ENCODE data around the gene RTN4IP1. TPM values are rescaled to one million over a fixed set of nuclear protein-coding genes. Genes with fewer than 3 reads are reported as not detected.

Gene RTN4IP1
- polyA plus RNA-seq, 1 of the 3 experiments (the other 2 are of a cell fraction), result 4.3 TPM

- Histone ChIP-seq H3F3A (replicated peaks; ENCODE audit: insufficient read depth) (peaks cover 21% of the 10 kb centered on the region), H3K79me2 (ENCODE audit: insufficient read depth) (peaks cover under 1% of the 10 kb centered on the region; the same call in 1 of the 2 replicates), H3K36me3 (replicated peaks in 1 of 2; ENCODE audit: control insufficient read depth in 1 of 2, insufficient read depth in 2 of 2, low read length in 1 of 2) (peaks cover 2 to 30% of the 10 kb centered on the region in 2 experiments), H3K9me3 (no peaks in the 10 kb centered on the region), H3K9me2 (no peaks in the 10 kb centered on the region), H3K9ac (no peak overlapping the region; the same call in 1 of the 2 replicates), H3K4me2 (no peak overlapping the region), H2AFZ (ENCODE audit: low read depth) (no peak overlapping the region), H3K4me1 (ENCODE audit: control insufficient read depth in 1 of 2, insufficient read depth in 2 of 2, low read depth in 1 of 2, low read length in 1 of 2) (peaks cover 0 to 27% of the 10 kb centered on the region in 2 experiments), H3K4me3 (ENCODE audit: low read depth in 2 of 2, low read length in 1 of 2) (no peak overlapping the region), H3K27me3 (ENCODE audit: insufficient read depth) (no peaks in the 10 kb centered on the region), H3K27ac (ENCODE audit: low read depth in 2 of 2, low read length in 1 of 2) (peak overlapping the region; percentile 65 to 93; a peak in 3 of 4 replicates), H4K20me1 (ENCODE audit: insufficient read depth) (no peaks in the 10 kb centered on the region)
- no peak for TF ChIP-seq RCOR1 (IDR thresholded peaks at IDR 0.05; ENCODE audit: low read length)
- no peak for TF ChIP-seq USF1 (IDR thresholded peaks at IDR 0.05; ENCODE audit: borderline replicate concordance, low read depth)
- no peak for TF ChIP-seq POLR2AphosphoS5 (IDR thresholded peaks at IDR 0.05; ENCODE audit: low read depth, low read length)
- TF ChIP-seq TAF1 (IDR thresholded peaks at IDR 0.05; ENCODE audit: borderline replicate concordance, low read depth, low read length), result no peak
- TF ChIP-seq MEF2A (IDR thresholded peaks at IDR 0.05; ENCODE audit: borderline replicate concordance, low read depth), result no peak
- TF ChIP-seq USF2 (IDR thresholded peaks at IDR 0.05; ENCODE audit: borderline replicate concordance, low read depth, low read length), result no peak
- no peak for TF ChIP-seq IRF3 (IDR thresholded peaks at IDR 0.05; ENCODE audit: low read depth, low read length)
- no peak for TF ChIP-seq JUND (IDR thresholded peaks at IDR 0.05)
- no peak for TF ChIP-seq GABPA (IDR thresholded peaks at IDR 0.05; ENCODE audit: low read depth)
- TF ChIP-seq REST (IDR thresholded peaks at IDR 0.05; ENCODE audit: low read depth, low read length), result no peak
- no peak for TF ChIP-seq CHD2 (IDR thresholded peaks at IDR 0.05; ENCODE audit: low read length, partially characterized antibody)
- TF ChIP-seq ZBTB33 (IDR thresholded peaks at IDR 0.05; ENCODE audit: borderline replicate concordance, low read depth), result no peak
- no peak for TF ChIP-seq TCF12 (IDR thresholded peaks at IDR 0.05)
- TF ChIP-seq RXRA (IDR thresholded peaks at IDR 0.05; ENCODE audit: borderline replicate concordance, low read depth), result no peak
- no peak for TF ChIP-seq MXI1 (IDR thresholded peaks at IDR 0.05; ENCODE audit: low read depth, low read length)
- TF ChIP-seq EP300 (IDR thresholded peaks at IDR 0.05; ENCODE audit: borderline replicate concordance in 1 of 2, low read depth in 1 of 2, low read length in 1 of 2), result no peak
- no peak for TF ChIP-seq NFIC (IDR thresholded peaks at IDR 0.05; ENCODE audit: borderline replicate concordance)
- no peak for TF ChIP-seq YY1 (IDR thresholded peaks at IDR 0.05; ENCODE audit: low read depth)
- no peak for TF ChIP-seq MAX (IDR thresholded peaks at IDR 0.05; ENCODE audit: low read depth)
- ChIA-PET CTCF (interaction anchor here (0.7 kb wide), 1 partner anchor 30 kb away, joined by 3 read pairs; no protein-coding TSS in a partner anchor), POLR2A (no interaction called here)
- no peak for DNase-seq
- 43% methylated on average over 1 of the region's 1 CpG for WGBS (ENCODE audit: low lambda C conversion rate)
Observed at GRCh38 chr6:106536357-106536756, 92.9 kb downstream of the RTN4IP1 start.

All from SK-N-SH (cell line).